HG03159 (cell line): ENCODE measurements around the gene SDHD.

Experiments used
- ATAC-seq: cut with Tn5 transposase; IDR thresholded peaks from one replicate; pipeline ENCODE4 v1.9.1; 2021; ENCODE audit warnings: mild to moderate bottlenecking, moderate library complexity; ENCODE audit not compliant: unreplicated experiment

The SDHD gene

DNA sequence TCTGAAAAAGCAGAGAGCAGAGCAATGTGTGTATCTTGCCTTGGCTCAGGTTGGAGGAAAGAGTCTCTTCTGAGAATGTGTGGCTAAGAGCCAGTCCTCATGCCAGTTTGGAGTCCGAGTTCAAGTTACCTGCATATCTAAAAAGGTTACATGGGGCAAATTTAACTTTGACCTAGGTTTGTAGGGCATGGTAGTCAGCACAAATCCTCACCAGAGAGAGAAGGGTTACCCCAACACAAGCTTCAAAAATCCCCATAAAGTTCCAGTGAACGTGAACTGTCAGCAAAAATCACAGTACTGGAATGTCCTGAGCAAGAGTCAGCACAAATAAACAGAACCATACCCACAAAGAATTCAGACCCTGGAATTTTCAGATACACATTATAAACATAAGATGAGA is 13.8 kb downstream of the SDHD start:
- ATAC-seq = no peak

DNA sequence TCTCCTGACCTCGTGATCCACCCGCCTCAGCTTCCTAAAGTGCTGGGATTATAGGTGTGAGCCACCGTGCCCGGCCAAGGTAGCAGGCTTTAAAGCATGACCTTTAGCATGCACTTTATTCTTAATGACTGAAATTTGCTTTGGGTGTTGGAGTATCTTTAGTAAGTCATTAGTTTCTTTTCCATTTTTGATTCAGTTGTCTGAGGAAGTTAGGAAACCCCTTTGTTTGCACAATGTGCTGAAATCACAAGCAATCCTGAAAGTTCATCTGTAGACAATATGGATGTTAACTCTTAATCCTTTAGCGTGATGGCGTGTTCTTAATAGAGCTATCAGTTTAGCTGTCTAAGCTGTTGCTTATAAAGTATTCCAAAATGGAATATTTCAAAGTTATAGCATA is 16.8 kb downstream of the SDHD start:
- ATAC-seq = no peak

DNA sequence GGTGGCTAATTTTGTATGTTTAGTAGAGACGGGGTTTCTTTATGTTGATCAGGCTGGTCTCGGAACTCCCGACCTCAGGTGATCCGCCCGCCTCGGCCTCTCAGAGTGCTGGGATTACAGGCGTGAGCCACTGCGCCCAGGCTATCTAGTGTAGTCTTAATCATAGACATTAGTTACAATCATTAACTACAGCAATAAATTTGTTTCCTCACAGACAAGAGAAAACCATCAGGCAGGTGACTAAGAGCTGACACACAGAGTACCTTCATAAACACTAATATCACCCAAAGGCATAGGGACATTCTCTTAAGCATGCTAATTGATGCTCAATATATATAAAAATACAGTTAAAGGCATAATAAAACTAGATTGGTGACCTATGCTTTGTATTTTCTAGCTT is 19.4 kb downstream of the SDHD start:
- no peak for ATAC-seq

DNA sequence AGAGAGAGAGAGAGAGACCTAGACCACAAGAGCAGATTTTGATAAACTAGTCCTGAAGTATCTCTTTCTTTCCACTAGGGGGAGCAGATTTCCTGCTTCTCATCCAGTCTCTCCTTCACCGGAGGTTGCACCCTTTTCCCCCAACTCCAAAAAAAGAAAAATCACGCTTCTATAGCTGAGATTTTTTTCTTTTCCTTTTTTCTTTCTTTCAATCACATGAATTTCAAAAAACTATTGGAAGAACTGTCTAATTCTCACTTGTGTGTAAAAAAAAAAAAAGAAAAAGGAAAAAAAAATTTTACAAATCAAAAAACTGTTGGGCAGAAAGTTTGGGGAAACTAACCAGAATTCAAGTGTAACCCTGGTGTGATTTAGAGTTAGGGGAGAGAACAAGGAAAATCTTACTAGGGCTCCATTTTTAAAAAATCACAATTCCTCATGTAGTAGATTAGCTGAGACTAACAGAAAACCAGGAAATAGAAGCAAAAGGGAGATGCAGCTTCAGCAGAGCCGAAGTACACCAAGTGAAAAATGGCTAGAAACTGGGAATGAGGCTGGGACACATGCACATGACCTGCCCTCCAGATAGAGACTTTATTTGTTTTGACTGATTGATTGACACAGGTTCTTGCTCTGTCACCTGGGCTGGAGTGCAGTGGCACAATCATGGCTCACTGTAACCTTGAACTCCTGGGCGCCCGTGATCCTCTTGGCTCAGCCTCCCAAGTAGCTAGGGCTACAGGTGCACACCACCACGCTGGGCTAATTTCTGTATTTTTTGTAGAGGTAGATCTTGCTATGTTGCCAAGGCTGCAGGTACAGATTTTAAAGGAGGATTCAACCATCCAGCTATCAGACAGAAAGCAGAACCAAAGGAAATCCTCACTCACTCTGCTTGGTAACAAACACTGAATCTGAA is 27.1 kb downstream of the SDHD start:
- ATAC-seq = no peak

DNA sequence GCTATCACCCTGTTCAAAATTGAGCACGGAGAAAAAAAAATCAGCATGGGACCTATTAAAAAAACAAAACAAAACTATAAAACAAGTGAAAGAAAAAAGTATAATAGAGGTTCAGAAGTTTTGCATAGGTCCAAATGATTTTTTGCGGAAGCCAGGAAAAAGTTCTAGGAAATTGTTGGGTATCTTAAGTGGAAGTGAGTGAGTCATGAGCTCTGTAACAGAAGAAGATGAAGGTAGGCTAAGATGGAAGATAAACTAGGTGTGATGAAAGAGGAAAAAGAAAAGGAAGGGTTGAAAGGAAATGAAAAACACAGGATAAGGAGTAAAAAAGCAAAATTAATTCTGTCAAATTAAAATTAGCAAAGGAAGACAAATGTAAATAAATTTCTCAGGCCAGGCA is 27.8 kb downstream of the SDHD start:
- ATAC-seq = no peak

- no peak for ATAC-seq
These were observed 28.7 kb downstream of the SDHD start for GRCh38 chr11:112115386-112115785.

DNA sequence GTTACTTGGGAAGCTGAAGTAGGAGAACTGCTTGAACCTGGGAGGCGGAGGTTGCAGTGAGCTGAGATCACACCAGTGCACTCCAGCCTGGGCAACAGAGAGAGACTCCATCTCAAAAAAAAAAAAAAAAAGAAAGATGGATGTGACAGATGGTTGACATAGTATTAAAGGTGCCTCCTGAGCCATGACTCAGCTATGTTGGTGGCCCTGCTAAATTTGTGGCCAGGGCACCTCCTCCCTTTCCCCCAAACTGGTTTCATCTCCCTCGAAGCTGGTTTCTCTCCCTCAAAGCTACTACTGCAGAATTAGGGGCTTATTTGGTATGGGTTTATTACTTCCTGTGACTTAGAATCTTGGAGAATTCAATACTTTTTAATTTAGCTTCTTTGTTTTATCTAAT is 31.5 kb downstream of the SDHD start:
- no peak for ATAC-seq

GRCh38 chr11:112121981-112122615 is 35.4 kb downstream of the SDHD start:
- no peak for ATAC-seq

DNA sequence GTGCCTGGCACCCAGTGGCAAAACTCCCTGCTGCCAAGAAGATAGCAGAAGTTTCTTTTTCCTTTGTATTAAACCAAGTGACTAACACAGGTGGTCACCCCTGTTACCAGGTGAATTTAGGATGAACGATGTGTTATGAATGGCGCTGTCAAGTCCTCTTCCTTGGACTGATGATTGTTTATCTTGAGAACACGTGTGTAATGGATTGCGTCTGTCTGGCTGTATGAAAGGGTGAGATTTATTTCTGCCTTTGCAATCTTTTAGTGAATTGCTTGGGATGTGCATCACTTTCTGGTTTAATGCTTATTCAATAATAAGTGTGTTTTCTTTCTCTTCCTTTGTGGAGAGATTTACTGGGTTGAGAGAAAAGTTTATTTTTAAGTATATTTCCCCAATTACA is 36.5 kb downstream of the SDHD start:
- ATAC-seq = no peak

DNA sequence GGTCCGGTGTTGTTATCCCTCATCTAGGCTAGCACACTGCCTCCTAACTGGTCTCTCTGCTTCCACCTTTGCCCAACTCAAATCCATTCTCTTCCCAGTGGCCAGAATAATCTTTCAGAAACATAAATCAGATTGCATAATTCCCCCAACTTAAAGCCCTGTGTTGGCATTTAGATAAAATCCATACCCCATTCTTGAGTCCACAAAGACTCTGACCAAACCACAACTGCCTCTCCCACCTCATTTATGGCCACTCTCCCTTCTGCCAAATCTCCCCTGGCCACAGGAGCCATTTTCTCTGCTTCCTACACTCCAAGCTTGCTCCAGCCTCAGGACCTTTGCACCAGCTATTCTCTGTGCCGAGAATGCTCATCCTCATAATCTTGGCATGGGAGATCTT is 40.4 kb downstream of the SDHD start:
- ATAC-seq = no peak

GRCh38 chr11:112128483-112129121 is 41.9 kb downstream of the SDHD start:
- no peak for ATAC-seq

DNA sequence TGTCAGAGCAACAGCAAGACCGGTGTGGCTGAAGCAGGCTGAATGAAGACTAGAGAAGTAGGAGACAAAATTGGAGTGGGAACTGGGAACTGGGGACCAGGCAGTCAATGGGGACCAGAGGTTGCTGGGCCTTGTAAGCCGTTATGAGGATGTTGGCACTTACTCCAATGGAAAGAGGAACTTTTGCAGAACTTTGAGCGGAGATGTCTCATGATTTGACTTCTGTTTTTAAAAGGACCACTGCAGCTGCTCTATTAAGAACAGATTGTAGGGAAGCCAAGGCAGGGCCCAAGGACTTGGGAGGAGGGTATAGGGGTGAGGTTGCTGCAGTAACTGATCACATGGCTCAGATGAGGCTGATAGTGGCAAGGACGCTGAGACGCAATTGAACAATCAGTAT is 43.0 kb downstream of the SDHD start:
- no peak for ATAC-seq

GRCh38 chr11:112132737-112133136 is 46.1 kb downstream of the SDHD start:
- ATAC-seq = no peak

DNA sequence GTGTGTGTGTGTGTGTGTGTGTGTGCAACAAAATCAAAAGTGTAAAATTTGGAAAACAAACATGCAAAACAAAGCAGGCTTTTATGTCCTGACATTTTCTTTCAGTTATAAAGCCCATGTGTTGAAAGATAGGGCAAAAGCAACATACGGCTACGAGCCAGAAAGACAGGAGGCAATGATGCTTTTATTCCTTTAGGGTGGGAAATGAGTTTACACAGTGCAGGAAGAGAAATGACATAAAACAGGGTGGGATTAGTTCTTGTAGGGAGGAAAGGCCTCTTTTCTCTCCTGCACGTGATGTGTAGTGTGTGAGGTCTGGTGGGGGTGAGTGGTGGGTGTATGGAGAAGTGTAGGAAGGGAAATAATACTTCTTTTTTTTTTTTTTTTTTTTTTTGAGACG is 47.8 kb downstream of the SDHD start:
- no peak for ATAC-seq

GRCh38 chr11:112143597-112143996 is 56.9 kb downstream of the SDHD start:
- ATAC-seq = no peak
